SH-SY5Y (cell line): ENCODE results near the gene GSK3B.

Source experiments
- GATA2 ChIP-seq: IDR thresholded peaks from 2 replicates; pipeline ENCODE4 v1.6.1; 2011; ENCODE audit warnings: mild to moderate bottlenecking, low read depth, low read length
- GATA3 ChIP-seq: IDR thresholded peaks from 2 replicates; pipeline ENCODE4 v1.6.1; 2011; ENCODE audit warnings: low read depth, mild to moderate bottlenecking, low read length, moderate library complexity

GRCh38 chr3:120114376-120114775, 20.1 kb upstream of the GSK3B start:
- TF ChIP-seq GATA2 = no peak
- no peak for TF ChIP-seq GATA3
